ENCODE results near the gene CT47C1.
"Not testable (repeated sequence)": the region's sequence is repeated elsewhere in the genome, so short reads cannot be mapped to it uniquely, and the experiment has no call there.

DNA sequence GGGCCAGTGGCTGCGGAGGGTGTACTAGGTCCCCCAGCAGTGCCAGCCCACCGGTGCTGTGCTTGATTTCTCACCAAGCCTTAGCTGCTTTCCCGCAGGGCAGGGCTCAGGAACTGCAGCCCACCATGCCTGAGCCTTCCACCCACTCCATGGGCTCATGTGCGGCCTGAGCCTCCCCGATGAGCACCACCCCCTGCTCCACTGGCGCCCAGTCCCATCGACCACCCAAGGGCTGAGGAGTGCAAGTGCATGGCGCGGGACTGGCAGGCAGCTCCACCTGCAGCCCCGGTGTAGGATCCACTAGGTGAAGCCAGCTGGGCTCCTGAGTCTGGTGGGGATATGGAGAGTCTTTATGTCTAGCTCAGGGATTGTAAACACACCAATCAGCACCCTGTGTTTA lies 43.1 kb upstream of the CT47C1 start:
- TF ChIP-seq EP300, POLR2A, POLR2AphosphoS5 (IDR thresholded peaks at IDR 0.05): not testable (repeated sequence)
- TF ChIP-seq, protein P1, sequence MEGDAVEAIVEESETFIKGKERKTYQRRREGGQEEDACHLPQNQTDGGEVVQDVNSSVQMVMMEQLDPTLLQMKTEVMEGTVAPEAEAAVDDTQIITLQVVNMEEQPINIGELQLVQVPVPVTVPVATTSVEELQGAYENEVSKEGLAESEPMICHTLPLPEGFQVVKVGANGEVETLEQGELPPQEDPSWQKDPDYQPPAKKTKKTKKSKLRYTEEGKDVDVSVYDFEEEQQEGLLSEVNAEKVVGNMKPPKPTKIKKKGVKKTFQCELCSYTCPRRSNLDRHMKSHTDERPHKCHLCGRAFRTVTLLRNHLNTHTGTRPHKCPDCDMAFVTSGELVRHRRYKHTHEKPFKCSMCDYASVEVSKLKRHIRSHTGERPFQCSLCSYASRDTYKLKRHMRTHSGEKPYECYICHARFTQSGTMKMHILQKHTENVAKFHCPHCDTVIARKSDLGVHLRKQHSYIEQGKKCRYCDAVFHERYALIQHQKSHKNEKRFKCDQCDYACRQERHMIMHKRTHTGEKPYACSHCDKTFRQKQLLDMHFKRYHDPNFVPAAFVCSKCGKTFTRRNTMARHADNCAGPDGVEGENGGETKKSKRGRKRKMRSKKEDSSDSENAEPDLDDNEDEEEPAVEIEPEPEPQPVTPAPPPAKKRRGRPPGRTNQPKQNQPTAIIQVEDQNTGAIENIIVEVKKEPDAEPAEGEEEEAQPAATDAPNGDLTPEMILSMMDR (IDR thresholded peaks at IDR 0.05) = not testable (repeated sequence)
